Naive B cell (primary cell): ENCODE data around the gene TPTE2. TPM values are rescaled to one million over a fixed set of nuclear protein-coding genes. Genes with fewer than 3 reads are reported as not detected.
"Not testable (repeated sequence)": the region's sequence is repeated elsewhere in the genome, so short reads cannot be mapped to it uniquely, and the experiment has no call there.

ENCODE experiments used
- ATAC-seq, 2 donors: fragments of 150-1000 bp; cut with Tn5 transposase; 2 replicates each; pipeline ENCODE4 v1.10.0; 2021; ENCODE audit warnings: low read depth in 2 of 2, mild to moderate bottlenecking in 2 of 2, moderate library complexity in 2 of 2
- DNase-seq: peaks from one replicate; pipeline ENCODE4 v3.0.0; 2022
- H3K27ac Mint-ChIP-seq, 6 donors: one replicate each; pipeline ENCODE4 v1.8.0; 2020 to 2022; ENCODE audit warnings: mild to moderate bottlenecking in 6 of 6, mixed read lengths in 6 of 6, moderate library complexity in 5 of 6, inconsistent platforms in 2 of 6
- H3K27me3 Mint-ChIP-seq, 3 donors: one replicate each; pipeline ENCODE4 v1.8.0; 2021 to 2022; ENCODE audit warnings: mixed read lengths in 3 of 3, mild to moderate bottlenecking in 1 of 3
- H3K36me3 Mint-ChIP-seq, 2 donors: one replicate each; pipeline ENCODE4 v1.8.0; 2020 to 2022; ENCODE audit warnings: mixed read lengths in 2 of 2, inconsistent platforms in 1 of 2, mild to moderate bottlenecking in 1 of 2
- H3K4me1 Mint-ChIP-seq, 3 donors: one replicate each; pipeline ENCODE4 v1.8.0; 2020 to 2022; ENCODE audit warnings: mixed read lengths in 3 of 3, inconsistent platforms in 1 of 3, mild to moderate bottlenecking in 1 of 3, moderate library complexity in 1 of 3
- H3K4me3 Mint-ChIP-seq, 8 donors: one replicate each; pipeline ENCODE4 v1.8.0; 2020 to 2022; ENCODE audit warnings: mild to moderate bottlenecking in 8 of 8, mixed read lengths in 8 of 8, moderate library complexity in 8 of 8, inconsistent platforms in 2 of 8
- H3K9me3 Mint-ChIP-seq, 7 donors: one replicate each; pipeline ENCODE4 v1.8.0; 2020 to 2022; ENCODE audit warnings: mixed read lengths in 7 of 7, mild to moderate bottlenecking in 5 of 7, inconsistent platforms in 2 of 7, moderate library complexity in 1 of 7
- polyA plus RNA-seq, 6 donors: library from polyadenylated mRNA; unstranded; fragments of 300-500 nt; fragmentation: Illumina TruSeq; gene quantifications; one replicate each; pipeline ENCODE4 v1.2.3, GENCODE V29; 2021; ENCODE audit warnings: low read depth in 6 of 6

Gene TPTE2
- polyA plus RNA-seq, 6 donors from 2014 or later, result not detected

GRCh38 chr13:19590423-19590822 lies 29.1 kb upstream of the TPTE2 start:
- Mint-ChIP-seq H3K9me3 (peaks cover 7 to 36% (median 27%) of the 10 kb centered on the region in 7 donors), H3K4me1 (peaks cover 20 to 30% (median 25%) of the 10 kb centered on the region in 3 donors), H3K27me3 (peaks cover 24 to 32% (median 24%) of the 10 kb centered on the region in 3 donors), H3K4me3 (no peak overlapping the region), H3K36me3 (peaks cover 11 to 19% of the 10 kb centered on the region in 2 donors), H3K27ac (peak overlapping the region in 2 of 6 donors; percentile 14 to 47)
- ATAC-seq (no peak), DNase-seq (no peak)

DNA sequence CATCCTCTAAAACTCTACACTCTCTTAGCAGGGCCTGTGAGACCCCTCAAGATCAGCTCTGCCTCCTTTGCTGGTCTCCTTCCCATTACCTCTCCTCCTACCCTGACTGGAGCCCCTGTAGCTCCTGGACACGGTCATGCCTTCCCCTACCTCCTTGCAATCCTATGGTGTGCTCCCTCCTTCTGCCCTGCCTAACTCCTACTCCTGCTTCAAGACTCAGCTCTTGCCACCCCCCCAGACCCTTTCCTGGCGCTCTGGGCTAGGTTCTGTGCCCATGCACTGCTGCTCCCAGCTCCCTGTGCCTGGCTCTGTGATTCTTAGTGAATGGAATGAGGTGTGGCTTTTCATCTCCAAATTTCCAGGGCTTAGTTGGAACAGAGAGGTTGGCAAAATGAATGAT lies 28.0 kb upstream of the TPTE2 start:
- Mint-ChIP-seq H3K27ac (no peak overlapping the region), H3K36me3 (peaks cover 11 to 19% of the 10 kb centered on the region in 2 donors)

GRCh38 chr13:19587635-19588300 lies 26.4 kb upstream of the TPTE2 start:
- no peak for DNase-seq
- H3K27ac Mint-ChIP-seq, result peak overlapping the region in 1 of 6 donors; percentile 54

More for the DNA sequence above, 28.0 kb upstream of the TPTE2 start:
- ATAC-seq (no peak), DNase-seq (no peak)
- H3K27me3 Mint-ChIP-seq, result peaks cover 20 to 33% (median 21%) of the 10 kb centered on the region in 3 donors
- no peak overlapping the region for H3K4me3 Mint-ChIP-seq
- H3K4me1 Mint-ChIP-seq, result peaks cover 20 to 30% (median 25%) of the 10 kb centered on the region in 3 donors
- H3K9me3 Mint-ChIP-seq, result peaks cover 5 to 41% (median 31%) of the 10 kb centered on the region in 7 donors

DNA sequence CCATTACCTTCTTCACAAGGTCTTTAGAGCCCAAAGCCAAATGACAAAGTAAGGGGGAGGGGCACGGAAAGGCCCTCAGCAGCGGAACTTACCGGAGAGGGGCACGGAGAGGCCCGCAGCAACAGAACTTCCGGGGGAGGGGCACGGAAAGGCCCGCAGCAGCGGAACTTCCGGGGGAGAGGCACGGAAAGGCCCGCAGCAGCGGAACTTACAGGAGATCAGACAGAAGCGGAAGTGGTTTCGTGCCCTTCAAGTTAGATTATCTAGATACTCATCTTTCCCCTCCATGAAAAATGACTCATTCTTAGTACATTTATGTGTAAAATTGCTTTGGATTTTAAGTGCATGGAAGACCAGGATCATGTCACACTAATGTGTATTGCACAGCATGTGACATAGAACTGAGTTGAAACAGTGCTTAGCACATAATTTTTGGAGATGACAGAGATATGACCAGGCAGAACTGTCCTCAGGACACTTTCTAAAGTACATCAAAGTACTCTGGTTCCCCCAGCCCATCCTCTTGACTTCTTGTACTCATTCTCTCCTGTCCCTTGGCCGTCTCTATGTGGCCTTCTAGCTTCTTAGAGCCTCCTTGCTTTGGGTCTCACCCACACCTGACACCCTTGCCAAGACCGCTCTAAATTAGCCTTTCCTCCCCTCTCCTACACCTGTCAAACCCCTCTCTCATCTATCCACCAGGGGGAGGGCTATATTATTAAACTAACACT lies 25.7 kb upstream of the TPTE2 start:
- DNase-seq, result peak; percentile 44
- Mint-ChIP-seq H3K27me3 (peaks cover 16 to 52% (median 25%) of the 10 kb centered on the region in 3 donors), H3K36me3 (peaks cover 11 to 19% of the 10 kb centered on the region in 2 donors), H3K4me3 (peak overlapping the region; percentile 73 to 94 (median 84)), H3K27ac (peak overlapping the region; percentile 37 to 91 (median 56)), H3K9me3 (peaks cover 13 to 61% (median 50%) of the 10 kb centered on the region in 7 donors), H3K4me1 (peaks cover 20 to 30% (median 24%) of the 10 kb centered on the region in 3 donors)
- peak; percentile 93 to 95 for ATAC-seq

More at GRCh38 chr13:19587635-19588300, 26.4 kb upstream of the TPTE2 start:
- Mint-ChIP-seq H3K36me3 (peaks cover 11 to 19% of the 10 kb centered on the region in 2 donors), H3K27me3 (peaks cover 11 to 47% (median 24%) of the 10 kb centered on the region in 3 donors), H3K9me3 (peaks cover 9 to 54% (median 46%) of the 10 kb centered on the region in 7 donors), H3K4me1 (peaks cover 20 to 30% (median 25%) of the 10 kb centered on the region in 3 donors), H3K4me3 (peak overlapping the region; percentile 73 to 94 (median 84))
- no peak for ATAC-seq

DNA sequence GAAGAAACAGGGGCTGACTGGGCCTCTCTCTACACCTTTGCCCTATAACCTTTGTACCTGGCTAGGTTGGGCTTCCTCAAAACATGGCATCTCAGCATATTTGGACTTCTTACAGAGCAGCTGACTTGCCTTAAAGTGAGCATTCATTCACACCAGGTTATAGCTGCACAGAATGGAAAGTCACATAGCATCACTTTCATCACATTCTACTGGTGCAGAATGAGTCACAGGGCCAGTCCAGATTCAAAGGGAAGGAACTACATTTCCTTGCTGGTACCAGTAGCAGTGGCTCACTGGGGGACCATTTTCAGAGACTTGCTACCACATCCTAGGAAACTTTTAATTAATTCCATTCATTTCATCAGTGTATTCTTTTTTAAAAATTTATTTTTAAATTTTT lies 20.3 kb upstream of the TPTE2 start:
- Mint-ChIP-seq H3K4me1 (peaks cover 3 to 5% (median 4%) of the 10 kb centered on the region in 3 donors), H3K4me3 (no peak overlapping the region), H3K36me3 (peaks cover 0 to 5% of the 10 kb centered on the region in 2 donors), H3K27me3 (peaks cover 14 to 50% (median 25%) of the 10 kb centered on the region in 3 donors), H3K27ac (no peak overlapping the region), H3K9me3 (peaks cover 8 to 62% (median 38%) of the 10 kb centered on the region in 7 donors)
- ATAC-seq (no peak), DNase-seq (no peak)

GRCh38 chr13:19575230-19575629 lies 13.9 kb upstream of the TPTE2 start:
- Mint-ChIP-seq H3K9me3 (peaks cover 0 to 12% (median 8%) of the 10 kb centered on the region in 7 donors), H3K27ac (no peak overlapping the region), H3K27me3 (peaks cover 3 to 33% (median 18%) of the 10 kb centered on the region in 3 donors), H3K4me1 (no peaks in the 10 kb centered on the region), H3K4me3 (no peak overlapping the region), H3K36me3 (no peaks in the 10 kb centered on the region)
- ATAC-seq (no peak), DNase-seq (no peak)

- Mint-ChIP-seq H3K27me3 (peaks cover 0 to 21% (median 10%) of the 10 kb centered on the region in 3 donors), H3K4me1 (peaks cover 0 to under 1% (median 0%) of the 10 kb centered on the region in 3 donors), H3K36me3 (no peaks in the 10 kb centered on the region), H3K4me3 (no peak overlapping the region), H3K9me3 (peaks cover 0 to 7% (median 3%) of the 10 kb centered on the region in 7 donors), H3K27ac (no peak overlapping the region)
- DNase-seq (no peak), ATAC-seq (no peak)
Observed at GRCh38 chr13:19573120-19573716, 11.9 kb upstream of the TPTE2 start.

- no peak for ATAC-seq
- Mint-ChIP-seq H3K4me3 (no peak overlapping the region), H3K36me3 (no peaks in the 10 kb centered on the region), H3K27me3 (peaks cover 0 to 21% (median 10%) of the 10 kb centered on the region in 3 donors), H3K9me3 (peaks cover 0 to 5% (median under 1%) of the 10 kb centered on the region in 7 donors), H3K4me1 (peaks cover 4 to 8% (median 7%) of the 10 kb centered on the region in 3 donors), H3K27ac (no peak overlapping the region)
- no peak for DNase-seq
Observed at GRCh38 chr13:19572280-19572679, 10.9 kb upstream of the TPTE2 start.

DNA sequence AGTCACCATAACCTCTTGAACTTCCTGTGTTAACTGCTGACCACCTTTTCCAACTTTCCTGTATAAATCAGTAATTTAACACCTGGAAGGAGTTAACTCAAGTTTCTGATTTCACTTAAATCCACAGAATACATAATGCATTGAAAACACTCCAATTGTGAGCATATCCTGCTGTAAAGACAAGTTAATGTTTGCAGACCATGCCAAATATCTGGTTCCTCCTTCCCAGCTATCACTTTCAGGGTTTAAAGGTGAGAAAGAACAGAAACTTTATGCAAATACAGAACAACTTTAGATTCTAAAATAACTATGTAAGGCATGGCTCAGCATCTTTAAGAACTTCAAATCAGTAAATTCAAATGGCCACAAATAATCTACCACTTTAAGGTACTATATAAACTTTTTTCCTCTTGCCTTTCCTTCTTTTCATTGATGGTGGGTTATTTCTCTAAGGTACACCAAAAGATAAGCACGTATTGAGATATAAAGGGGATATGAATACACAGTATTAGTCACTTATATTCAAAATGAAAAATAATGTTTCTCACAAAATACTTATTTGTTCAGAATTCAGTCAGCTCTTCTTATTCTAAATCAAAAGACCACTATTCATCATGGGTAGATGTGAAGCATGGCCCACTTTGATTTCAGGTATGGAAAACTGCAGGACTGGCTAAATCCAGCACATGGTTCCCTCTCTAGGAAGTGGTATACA lies 6.6 kb upstream of the TPTE2 start:
- H3K27ac Mint-ChIP-seq, result peak overlapping the region in 1 of 6 donors; percentile 66
- H3K27me3 Mint-ChIP-seq, result peaks cover 0 to 10% (median 6%) of the 10 kb centered on the region in 3 donors
- peak overlapping the region in 1 of 8 donors; percentile 44 for H3K4me3 Mint-ChIP-seq
- DNase-seq (no peak), ATAC-seq (peak; percentile 25 to 27)
- no peaks in the 10 kb centered on the region for H3K9me3 Mint-ChIP-seq
- peaks cover 4 to 13% (median 8%) of the 10 kb centered on the region in 3 donors for H3K4me1 Mint-ChIP-seq
- no peaks in the 10 kb centered on the region for H3K36me3 Mint-ChIP-seq

DNA sequence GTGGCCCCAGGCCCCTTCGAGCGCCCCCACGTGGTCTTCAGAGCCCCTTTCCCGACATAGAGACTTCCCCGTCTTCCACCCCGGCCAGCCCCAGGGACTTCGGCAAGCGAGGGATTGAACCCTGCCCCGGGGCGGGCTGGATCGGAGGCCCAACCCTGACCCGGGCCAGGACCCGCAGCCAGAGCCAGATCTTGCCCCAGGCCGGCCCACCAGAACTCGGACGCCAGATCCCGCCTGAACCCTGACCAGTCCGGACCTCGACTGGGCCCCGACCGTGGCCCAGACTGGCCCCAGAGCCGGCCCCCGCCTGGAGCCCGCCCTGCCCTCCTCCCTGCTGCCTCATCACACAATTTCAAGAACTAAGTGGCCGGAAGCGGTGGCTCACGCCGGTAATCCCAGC lies 253 bp upstream of the TPTE2 start:
- no peaks in the 10 kb centered on the region for H3K36me3 Mint-ChIP-seq
- H3K27me3 Mint-ChIP-seq, result peaks cover 0 to 5% (median 0%) of the 10 kb centered on the region in 3 donors
- no peak overlapping the region for H3K27ac Mint-ChIP-seq
- peaks cover 0 to 2% (median 0%) of the 10 kb centered on the region in 3 donors for H3K4me1 Mint-ChIP-seq
- no peak for DNase-seq
- no peak for ATAC-seq
- peak overlapping the region in 1 of 8 donors; percentile 25 for H3K4me3 Mint-ChIP-seq
- no peaks in the 10 kb centered on the region for H3K9me3 Mint-ChIP-seq

- not testable (repeated sequence) for H3K4me1 Mint-ChIP-seq, H3K4me3 Mint-ChIP-seq, H3K27me3 Mint-ChIP-seq, DNase-seq, H3K27ac Mint-ChIP-seq, H3K36me3 Mint-ChIP-seq, ATAC-seq, H3K9me3 Mint-ChIP-seq
Observed at GRCh38 chr13:19560672-19561071, 660 bp downstream of the TPTE2 start.

DNA sequence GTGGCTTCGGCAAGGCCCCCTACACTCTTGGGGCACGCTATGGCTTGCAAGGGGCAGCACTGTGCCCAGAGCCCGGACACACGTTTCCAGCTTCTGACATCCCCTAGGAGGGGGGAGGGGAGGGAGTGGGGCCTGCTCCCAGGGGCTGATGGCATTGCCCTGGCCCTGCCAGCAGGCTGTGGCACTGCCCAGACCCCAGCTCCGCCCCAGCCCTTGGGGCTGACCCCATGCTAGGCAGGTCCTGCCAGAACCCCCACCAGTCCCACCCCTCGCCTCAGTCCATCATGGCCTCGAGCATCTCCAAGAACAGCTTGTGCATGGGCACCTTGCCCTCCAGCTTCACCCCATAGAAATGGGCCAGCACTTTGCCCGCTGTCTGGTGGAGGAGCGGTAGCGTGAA lies 1.6 kb downstream of the TPTE2 start:
- not testable (repeated sequence) for H3K4me1 Mint-ChIP-seq

DNA sequence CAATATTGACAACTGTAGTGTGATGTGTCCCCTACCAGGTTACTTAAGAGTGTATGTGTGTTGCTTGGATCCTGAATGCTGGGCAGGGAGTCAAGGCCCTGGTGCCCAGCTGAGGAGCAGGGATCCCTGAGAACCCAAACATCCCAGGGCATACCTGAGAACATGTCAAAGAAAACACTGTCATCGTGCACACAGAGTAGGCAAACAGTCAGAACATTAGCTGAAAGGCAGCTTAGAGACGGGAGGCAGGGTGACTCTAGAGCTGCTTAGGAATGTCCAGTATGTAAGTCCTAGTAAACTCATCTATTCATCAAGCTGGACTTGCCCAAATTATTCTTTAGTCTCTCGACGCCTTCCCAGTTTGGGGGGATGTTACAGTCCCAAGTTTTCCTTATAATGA lies 4.0 kb downstream of the TPTE2 start:
- H3K4me1 Mint-ChIP-seq, H3K4me3 Mint-ChIP-seq: not testable (repeated sequence)

More for the DNA sequence above, 1.6 kb downstream of the TPTE2 start:
- ATAC-seq, DNase-seq, H3K9me3 Mint-ChIP-seq, H3K27ac Mint-ChIP-seq, H3K4me3 Mint-ChIP-seq, H3K36me3 Mint-ChIP-seq, H3K27me3 Mint-ChIP-seq: not testable (repeated sequence)

More for the DNA sequence above, 4.0 kb downstream of the TPTE2 start:
- not testable (repeated sequence) for DNase-seq, H3K27ac Mint-ChIP-seq, H3K9me3 Mint-ChIP-seq, H3K27me3 Mint-ChIP-seq, H3K36me3 Mint-ChIP-seq, ATAC-seq
